Occipital lobe (tissue), 2 donors: Measurements from ENCODE around the gene DRD4. TPM values are rescaled to one million over a fixed set of nuclear protein-coding genes. Genes with fewer than 3 reads are reported as not detected.
"Not testable (repeated sequence)": the region's sequence is repeated elsewhere in the genome, so short reads cannot be mapped to it uniquely, and the experiment has no call there.

Experiments used
- DNase-seq: peaks from one replicate; lab custom pipeline; 2025; lab: John Stamatoyannopoulos, UW
- total RNA-seq: library from RNA; depleted of rRNA; stranded (reverse); fragments of >200 nt; gene quantifications from one replicate; pipeline ENCODE4 v1.2.3, GENCODE V29; 2014

Gene DRD4
- total RNA-seq, 1 donor from 2014 or later, result 0.16 TPM

DNA sequence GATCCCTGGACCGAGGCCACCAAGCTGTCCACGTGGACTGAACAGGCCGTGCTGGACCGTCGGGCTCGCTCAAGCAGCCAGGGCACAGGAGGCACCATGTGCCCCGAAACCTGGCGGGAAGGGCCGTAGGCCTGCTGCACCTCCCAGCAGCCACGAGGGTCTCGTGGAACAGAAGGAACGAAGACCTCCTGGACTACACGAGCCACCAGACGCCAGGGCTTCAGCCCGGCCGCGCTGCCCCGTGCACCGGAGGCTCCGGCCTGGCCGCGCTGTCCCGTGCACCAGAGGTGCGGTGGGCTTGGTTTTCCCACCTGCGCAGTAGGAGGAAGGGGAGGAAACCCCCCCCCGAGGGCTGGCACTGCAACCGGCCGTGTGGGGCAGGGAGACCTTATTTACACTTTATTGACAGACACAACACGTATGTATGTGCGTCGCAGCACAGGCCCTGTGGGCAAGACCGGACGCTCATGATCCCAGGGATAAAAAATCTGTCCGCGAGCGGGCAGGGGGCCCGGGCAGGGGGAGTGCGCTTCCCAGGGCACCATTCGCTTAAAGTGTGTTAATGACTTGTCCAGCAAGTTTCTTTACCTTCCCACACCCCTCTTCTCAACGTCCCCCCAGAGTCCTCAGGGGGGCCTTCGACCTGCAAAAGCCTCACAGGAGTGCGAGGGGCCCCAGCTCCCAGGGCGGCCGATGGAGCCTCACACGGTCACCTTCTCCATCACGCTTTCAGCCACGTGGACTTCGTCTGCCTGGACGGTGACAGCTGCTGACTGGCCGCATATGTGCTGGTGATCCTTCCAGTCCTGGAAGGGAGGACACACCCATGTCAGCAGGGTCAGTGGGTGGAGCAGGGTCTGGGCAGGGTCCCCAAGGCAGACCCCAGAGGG is 7.0 kb downstream of the DRD4 start:
- no peak for DNase-seq

DNA sequence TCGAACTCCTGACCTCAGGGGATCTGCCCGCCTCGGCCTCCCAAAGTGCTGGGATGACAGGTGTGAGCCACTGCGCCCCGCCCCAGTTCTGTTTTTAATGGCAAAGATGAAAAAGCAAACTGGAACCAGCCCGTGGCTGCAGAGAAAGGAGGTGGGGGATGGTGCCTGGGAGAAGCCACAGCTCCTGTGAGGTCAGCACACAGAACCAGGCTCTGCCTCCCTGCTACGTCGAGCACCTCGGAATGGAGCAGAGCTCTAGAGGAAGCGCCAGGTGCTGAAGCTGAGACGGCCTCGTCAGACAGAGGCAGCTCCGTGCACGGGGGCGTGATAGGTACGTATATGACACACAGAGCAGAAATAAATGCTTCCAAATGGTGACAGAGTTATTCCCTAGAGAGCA is 8.5 kb downstream of the DRD4 start:
- DNase-seq, result no peak

DNA sequence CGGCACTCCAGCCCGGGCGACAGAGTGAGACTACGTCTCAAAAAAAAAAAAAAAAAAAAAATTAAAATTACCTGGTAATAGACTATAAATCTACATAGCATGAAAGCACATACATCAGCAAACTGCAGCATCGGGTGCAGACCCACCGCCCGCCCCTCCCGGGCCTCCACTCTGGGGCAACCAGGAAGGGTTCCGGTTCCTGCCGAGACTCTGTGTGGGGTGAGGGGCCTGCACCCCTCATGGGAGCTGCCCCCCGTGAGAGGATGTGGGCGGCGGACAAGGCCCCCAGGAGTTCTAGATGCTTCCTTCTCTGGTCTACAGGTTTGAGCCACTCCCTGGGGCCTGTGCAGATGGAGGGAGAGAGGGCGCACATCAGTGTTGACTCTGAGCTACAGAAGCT is 9.1 kb downstream of the DRD4 start:
- no peak for DNase-seq

DNA sequence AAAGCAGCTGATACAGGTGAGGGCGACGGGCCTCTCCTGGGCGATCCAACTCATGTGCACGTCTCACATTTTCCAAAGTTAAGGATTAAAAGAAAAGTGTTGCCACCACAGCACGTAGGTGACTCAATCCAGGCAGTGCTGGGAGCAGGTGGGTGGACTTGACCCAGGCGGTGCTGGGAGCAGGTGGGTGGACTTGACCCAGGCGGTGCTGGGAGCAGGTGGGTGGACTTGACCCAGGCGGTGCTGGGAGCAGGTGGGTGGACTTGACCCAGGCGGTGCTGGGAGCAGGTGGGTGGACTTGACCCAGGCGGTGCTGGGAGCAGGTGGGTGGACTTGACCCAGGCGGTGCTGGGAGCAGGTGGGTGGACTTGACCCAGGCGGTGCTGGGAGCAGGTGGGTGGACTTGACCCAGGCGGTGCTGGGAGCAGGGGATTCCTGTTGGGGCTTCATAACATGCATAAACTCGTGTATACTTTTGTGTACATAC is 10.6 kb downstream of the DRD4 start:
- not testable (repeated sequence) for DNase-seq

DNA sequence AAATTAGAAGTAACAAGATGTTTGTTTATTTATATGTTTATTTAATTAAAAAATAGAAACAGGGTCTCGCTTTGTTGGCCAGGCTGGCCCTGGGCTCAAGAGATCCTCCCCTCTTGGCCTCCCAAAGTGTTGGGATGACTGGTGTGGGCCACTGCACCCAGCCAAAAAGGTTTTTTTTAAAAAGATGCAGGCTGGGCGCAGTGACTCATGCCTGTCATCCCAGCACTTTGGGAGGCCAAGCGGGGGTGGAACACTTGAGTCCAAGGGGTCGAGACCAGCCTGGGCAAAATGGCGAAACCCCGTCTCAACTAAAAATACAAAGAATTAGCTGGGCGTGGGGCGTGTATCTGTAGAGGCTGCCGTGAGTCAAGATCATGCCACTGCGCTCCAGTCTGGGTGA is 13.4 kb downstream of the DRD4 start:
- DNase-seq, result no peak

DNA sequence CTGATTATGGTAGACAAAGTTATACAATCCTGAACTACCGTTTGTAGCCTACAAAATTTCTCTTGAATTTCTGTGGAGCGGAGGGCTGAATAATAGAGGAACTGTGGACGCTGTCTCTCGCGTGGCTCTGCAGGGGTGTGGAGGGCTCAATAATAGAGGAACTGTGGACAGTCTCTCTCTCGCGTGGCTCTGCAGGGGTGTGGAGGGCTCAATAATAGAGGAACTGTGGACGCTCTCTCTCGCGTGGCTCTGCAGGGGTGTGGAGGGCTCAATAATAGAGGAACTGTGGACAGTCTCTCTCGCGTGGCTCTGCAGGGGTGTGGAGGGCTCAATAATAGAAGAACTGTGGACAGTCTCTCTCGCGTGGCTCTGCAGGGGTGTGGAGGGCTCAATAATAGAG is 16.1 kb downstream of the DRD4 start:
- DNase-seq, result not testable (repeated sequence)

DNA sequence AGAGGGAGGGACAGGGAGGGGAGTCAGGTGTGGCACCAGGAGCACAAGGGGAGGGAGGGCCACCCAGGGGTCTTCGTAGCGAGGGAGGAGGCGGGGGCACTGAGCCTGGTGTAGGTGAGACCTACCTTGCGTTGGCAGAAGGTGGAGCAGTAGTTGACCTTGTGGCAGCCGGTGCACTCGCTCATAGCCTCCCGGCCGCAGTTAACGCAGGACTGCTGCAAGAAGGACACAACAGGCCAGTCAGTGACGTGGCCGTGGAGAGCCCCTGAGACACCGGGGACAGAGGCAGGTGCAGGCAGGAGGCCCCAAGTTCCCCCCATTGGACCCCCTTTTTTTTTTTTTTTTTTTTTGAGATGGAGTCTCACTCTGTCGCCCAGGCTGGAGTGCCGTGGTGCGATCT is 16.8 kb downstream of the DRD4 start:
- DNase-seq, result no peak

DNA sequence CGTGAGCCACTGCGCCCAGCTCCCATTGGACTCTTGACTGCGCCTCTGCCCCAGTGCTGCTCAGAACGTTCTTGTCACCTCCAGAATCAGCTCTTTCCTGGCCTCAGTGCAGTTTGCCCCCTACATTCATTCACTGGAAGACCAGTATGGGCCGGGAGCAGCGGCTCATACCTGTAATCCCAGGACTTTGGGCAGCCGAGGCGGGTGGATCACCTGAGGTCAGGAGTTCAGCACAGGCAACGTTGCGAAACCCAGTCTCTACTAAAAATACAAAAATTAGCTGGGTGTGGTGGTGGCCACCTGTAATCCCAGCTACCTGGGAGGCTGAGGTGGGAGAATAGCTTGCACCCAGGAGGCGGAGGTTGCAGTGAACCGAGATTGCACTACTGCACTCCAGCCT is 17.4 kb downstream of the DRD4 start:
- DNase-seq, result not testable (repeated sequence)

DNA sequence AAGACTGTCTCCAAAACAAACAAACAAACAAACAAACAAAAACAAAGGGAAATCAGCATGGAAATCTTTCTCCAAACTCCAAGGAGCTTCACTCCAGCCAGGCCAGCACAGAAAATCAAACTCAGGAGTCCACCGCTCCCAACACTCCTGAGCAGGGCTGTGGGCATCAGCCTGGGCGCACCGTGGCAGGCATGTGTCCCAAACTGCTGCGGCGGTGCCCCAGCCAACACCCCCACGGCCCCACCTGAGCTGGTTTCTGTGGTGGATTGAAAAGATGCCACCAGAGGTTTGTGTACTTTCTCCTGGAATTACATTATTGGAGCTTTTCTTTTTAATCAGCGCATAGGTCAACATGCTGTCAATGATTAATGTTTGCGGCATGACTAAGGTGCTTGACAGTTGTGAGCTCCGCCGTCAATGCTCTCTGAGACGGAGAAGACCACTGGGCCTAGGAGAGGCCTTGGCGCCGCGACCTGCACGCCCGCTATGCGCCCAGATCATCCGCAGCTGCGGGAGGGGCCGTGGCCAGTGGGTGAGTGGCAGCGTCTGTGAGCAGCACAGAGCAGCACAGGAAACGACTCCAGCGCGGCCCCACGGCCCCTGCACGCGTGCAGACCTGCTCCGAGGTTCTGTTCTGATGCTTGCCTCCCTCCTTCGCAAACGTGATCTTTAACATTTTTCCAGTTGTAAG is 18.1 kb downstream of the DRD4 start:
- no peak for DNase-seq

DNA sequence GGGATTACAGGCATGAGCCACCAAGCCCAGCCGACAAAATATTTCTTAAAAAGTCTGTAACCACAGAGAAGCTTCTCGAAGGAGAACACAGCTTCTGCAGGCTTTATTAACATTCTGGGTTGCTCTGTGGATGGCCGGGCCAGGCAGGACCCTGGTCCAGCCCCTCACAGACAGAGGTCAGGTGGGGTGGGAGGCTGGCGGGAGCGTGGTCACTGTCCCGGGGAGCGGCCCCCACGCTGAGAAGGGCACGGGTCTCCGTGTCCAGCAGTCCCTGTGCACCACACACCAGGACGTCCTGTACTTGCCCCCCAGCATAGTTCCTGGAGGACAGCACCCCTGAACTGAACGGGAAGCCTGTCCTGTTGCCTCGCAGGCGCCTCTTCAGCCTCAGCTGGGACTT is 19.4 kb downstream of the DRD4 start:
- DNase-seq, result no peak

DNA sequence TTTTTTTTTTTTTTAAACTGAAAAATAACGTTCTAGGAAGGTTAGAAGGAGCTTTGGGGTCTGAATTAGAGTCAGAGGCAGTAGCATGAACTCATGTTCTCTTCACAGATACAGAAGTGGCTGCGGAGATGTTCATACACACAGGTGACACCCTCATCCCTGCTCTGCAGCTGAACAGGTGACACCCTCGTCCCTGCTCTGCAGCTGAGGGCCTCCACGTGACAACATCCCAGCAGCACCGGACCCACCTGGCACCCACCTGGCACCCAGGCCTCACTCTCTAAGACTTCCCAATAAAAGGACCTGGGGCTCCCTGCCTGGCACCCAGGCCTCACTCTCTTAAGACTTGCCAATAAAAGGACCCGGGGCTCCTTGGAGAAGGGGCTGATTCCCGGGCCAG is 19.8 kb downstream of the DRD4 start:
- no peak for DNase-seq

DNA sequence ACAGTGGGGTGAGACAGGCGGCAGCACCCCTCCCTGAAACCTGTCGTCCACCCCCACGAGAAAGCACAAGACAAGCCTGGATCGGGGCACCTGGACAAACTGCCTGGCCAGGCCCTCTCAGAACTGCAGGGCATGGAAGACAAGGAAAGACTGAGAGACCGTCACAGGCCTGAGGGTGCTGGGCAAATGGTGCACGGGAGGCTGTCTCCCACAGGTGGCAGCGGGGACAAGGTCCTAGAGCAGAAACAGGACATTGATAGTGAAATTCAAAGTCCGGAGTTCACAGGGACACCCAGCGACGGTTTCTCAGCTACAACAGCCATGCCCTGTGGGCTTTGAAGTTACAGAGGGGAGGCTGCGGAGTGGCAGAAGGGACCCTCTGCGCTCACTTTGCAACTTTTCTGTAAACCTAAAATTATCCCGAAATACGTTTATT is 20.6 kb downstream of the DRD4 start:
- DNase-seq, result no peak

DNA sequence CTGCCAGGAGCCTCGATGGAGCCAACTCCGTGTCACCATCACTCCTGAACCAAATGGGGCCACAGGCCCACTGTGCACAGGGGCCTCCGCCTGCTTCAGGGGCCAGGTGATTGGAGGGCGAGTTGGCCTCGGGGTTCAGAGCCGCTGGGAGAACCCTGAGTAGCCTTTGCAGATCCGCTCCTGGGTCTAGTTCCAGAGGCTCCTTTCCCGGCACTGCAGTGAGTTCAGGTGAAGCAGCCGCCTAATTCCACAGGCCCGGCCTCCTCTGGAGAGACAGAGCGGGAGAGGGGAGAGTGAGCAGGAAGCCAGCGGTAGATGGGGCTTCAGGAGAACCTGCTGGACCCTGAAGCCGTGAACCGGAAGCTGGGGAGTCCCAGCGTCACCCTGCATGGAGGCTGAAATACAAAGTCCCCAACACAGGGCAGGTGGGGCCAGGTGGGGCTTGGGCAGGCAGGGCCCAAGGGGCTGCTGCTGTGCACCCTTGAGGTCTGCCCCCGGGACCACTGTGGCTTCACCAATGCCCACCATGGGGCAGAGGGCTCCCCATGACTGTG is 22.5 kb downstream of the DRD4 start:
- DNase-seq, result no peak

DNA sequence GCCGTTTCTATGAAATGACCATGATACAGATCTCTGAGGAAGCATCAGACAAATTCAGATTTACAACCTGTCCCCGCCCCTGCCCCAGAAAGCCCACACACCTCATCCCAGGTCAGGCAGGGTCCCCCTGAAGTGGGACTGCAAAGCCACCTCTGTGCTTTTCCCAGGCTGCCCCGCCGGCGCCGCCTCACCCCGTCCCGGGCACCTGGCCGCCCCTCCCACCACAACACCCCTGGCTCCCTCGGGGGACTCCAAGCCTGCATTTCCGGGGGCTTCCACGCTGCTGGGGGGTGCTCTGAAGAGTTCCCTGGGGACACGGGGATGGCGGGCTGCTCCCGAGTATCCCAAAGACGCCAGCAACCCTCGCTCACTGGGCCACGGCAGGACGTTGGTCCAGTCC is 23.2 kb downstream of the DRD4 start:
- no peak for DNase-seq

DNA sequence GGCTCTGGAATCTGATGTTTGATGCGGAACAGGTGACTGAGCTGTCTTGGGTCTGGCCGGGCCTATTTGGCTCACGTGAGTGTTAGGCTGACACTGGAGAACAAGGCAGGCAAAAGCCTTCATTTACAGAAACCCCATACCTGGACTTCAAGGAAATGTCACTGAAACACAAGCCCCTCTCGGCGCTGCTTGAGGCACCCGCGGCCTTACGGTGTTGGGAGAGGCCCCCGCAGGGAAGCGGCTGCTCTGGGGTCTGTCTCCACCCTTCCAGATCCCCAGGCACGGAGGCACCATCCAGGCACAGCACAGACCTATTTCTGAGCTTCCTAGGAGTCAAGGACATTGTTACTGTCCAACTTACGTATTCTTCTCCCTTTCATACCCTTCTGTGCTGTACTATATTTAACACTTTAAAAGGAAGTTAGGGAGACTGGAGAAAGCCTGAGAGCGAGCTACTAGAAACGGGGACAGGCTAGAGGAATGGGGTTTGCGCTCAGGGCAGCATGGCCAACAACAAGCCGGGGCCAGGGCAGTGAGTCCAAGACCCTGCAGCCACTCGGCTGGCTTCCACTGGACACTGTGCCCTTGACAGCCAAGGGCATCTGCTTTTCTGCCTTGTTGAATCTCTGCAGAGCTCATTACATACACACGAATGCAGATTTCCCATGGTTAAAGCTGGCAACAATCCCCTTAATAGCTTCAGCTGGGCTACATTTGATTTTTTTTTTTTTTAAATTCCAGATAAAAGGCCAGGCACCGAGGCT is 23.8 kb downstream of the DRD4 start:
- DNase-seq, result no peak

DNA sequence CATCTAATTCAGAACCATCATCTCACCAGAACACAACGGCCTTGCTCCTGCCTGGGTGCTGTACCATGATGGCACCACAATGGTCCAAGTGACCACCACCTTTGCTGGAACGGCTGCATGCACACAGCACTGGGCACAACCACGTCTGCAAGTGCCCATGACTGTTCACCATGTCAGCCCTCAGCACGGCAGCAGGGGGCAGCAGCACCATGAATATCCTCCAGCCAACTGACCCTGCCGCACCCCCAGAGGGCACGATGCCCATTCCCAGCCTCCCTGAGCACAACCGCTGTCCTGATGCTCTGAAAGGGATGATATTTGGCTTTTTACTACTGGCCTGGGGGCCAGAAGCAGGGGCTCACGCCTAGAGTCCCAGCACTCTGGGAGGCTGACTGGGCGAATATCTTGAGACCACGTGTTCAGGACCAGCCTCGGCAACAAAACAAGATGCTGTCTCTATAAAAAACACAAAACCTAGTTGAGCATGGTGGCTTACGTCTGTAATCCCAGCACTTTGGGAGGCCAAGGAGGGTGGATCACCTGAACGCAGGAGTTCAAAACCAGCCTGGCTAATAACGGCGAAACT is 25.7 kb downstream of the DRD4 start:
- DNase-seq, result no peak

DNA sequence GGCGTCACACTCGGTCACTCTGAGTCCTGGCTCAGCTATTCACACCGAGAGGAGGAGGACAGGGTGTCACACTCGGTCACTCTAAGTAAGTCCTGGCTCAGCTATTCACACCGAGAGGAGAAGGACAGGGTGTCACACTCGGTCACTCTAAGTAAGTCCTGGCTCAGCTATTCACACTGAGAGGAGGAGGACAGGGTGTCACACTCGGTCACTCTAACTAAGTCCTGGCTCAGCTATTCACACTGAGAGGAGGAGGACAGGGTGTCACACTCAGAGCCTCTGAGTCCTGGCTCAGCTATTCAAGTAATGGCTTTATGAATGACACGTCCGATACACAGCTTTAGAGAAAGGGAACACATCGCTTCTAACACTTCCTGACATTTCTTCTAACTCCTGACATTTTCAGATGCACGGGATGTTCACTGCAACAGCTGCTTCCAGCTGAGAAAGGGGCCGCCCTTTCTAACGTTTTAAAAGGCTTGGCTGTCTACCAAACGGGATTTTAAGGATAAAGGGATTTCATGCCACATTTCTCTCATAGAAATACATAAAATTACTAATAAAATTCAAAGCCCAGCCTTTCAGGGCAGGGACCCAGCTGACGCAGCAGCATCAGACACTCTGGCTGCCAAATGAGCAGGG is 28.1 kb downstream of the DRD4 start:
- DNase-seq, result no peak

DNA sequence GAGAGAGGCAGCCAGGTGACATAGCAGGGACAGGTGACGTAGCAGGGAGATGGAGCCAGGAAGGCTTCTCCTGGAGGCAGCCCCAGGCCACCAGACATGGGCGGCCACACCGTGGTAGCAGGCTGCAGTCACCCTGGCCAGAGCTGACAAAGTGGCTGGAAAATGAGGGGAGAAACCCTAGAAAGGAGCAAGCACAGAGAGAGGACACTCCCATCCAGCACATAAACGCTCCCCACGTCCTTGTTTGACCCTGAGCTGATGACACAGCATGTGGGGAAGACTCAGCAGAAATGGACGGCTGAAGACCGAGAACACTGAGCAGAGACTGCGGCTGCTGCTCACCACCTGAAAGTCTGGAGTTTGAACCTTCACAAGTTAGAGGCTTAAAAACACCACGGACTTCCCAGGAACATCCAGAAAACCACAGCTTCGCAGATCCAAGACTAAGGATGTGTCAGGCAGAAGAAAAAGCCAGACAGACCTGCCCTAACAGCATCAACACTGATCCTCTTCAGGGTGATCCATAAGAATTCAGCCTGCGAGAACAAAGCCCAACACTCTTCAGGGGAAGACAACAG is 28.7 kb downstream of the DRD4 start:
- no peak for DNase-seq

DNA sequence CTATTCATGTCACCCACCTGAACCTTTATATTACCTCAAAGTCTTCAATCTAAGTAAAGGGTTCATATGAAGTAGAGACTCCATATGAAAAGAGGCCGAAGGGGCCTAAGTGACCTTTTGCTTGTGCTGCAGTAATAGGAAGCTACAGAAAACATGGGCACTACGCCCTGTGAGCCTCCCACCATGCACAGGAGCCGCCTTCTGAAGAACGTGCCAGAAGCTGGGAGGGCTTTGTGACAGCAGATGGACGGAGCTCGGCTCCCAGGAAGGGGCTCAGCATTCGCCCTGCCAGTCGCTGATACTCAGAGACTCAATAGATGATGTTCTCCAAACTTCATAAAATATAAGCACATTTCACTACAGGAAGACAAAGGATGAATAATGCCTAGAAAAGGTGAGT is 36.8 kb downstream of the DRD4 start:
- DNase-seq, result no peak

DNA sequence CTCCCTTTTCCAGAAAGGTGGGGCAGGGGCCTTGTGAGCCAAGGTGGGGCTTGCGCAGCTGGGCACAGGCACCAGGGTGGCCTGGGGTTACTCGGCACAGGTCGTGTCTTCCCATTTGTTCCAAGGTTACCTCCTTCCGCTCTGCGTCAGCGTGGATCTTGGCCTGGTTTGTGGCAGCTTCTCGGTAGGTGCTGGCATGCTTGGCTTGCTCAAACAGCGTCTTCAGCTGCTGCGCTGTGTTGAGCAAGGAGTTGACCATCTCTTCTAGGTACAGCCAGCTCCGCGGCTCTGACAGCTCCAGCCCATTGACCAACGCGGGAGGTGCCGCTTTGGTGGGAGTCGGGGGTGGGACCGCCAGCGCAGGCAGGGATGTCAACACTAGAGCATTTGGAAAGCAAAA is 37.3 kb downstream of the DRD4 start:
- no peak for DNase-seq
